GM12872 (cell line): Measurements from ENCODE around the gene PTPRN2.

Experiments
- TF ChIP-seq, protein P1 (sequence below): IDR thresholded peaks from 3 replicates; pipeline ENCODE4 v1.5.1; 2011; ENCODE audit warnings: low read depth, mild to moderate bottlenecking, low read length, moderate library complexity; ENCODE audit not compliant: insufficient read depth

PTPRN2 gene

DNA sequence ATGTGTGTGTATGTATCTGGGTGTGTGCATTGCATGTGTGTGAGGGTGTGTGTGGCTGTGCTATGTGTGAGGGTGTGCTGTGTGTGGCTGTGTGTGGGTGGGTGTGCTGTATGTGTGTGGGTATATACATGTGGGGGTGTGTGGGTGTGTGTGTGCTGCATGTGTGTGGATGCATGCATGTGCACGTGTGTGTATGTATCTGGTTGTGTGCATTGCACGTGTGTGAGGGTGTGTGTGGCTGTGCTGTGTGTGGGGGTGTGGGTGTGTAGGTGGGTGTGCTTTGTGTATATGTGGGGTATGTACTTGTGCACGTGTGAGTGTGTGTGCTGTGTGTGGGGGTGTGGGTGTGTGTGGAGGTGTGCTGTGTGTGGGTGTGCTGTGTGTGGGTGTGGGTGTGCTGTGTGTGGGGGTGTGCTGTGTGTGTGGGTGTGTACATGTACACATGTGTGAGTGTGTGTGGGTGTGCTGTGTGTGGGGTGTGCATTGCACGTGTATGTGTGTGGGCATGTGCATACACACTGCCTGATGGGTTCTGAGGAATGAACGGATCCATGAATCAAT is 579.8 kb downstream of the PTPRN2 start:
- TF ChIP-seq, protein P1, sequence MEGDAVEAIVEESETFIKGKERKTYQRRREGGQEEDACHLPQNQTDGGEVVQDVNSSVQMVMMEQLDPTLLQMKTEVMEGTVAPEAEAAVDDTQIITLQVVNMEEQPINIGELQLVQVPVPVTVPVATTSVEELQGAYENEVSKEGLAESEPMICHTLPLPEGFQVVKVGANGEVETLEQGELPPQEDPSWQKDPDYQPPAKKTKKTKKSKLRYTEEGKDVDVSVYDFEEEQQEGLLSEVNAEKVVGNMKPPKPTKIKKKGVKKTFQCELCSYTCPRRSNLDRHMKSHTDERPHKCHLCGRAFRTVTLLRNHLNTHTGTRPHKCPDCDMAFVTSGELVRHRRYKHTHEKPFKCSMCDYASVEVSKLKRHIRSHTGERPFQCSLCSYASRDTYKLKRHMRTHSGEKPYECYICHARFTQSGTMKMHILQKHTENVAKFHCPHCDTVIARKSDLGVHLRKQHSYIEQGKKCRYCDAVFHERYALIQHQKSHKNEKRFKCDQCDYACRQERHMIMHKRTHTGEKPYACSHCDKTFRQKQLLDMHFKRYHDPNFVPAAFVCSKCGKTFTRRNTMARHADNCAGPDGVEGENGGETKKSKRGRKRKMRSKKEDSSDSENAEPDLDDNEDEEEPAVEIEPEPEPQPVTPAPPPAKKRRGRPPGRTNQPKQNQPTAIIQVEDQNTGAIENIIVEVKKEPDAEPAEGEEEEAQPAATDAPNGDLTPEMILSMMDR = no peak

DNA sequence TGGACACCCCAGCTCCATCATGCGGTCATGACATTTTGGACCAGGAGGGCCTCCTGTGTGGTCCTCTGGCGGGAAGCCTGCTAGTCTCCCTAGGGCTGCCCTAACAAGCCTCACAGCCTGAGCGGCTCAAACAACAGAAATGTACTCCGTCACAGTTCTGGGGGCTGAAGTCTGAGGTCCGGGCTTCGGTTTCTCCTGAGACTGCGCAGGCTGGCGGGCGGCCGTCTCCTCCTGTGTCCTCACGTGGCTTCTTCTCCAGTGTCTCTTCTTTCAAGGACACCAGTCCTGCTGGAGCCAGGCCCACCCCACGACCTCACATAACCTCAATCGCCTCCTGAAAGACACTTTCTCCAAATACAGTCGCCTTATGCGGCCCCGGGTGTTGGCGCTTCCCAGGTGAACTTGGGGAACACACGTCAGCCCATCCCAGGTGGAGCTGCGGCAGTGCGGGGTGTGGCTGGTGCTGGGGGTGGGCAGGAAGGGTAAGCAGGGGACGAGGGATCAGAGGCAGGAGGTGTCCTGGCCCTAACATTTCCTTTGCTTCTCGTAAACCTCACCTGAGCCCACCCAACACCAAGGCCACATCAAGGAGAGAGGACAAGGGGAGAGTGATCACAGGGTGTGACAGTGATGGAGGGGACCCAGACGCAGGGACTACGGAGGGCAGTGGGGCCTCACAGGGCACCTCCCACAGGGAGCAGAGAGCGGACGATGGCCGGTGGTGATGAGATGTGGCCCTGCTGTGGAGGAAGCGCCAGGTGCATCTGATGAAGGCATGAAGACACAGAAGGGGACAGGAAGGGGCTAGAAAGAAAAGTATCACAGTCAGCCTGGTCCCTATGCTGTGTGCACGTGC is 580.6 kb downstream of the PTPRN2 start:
- TF ChIP-seq, protein P1 = no peak

DNA sequence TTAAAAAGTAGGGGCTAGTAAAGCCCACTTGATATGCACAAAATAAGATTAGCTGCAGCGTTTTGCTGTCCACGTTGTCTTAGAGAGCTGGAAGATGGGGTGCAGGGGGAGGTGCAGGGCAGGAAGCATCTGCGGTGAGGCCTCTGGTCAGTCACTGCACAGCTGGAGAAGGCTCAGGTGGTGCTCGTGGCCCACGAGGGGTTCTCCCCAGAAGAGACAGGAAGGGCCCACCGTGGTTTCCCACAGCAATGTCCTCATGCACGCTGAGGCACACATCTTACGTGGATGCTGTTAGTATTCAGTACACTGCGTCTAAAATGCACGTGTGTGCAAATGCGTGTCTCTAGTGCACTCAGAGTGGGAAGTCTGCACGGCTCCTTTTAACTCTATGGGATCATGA is 582.1 kb downstream of the PTPRN2 start:
- TF ChIP-seq, protein P1 = no peak

DNA sequence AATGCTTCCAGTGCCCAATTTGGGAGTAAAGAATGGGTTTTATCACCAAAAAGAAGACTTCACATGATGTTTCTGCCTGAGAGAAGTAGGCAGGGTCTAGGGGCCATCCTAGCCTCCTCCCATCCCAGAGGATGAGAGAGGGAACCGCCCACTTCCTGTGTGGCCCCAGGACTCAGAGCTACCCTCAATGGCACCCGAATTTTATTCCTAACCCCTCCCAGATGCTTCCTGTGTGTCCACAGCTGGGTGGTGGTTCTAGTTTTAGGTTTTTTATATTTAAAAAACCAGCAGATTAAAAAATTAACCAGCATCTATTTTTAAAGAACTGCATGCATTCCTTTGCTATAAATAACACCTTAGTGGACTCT is 583.5 kb downstream of the PTPRN2 start:
- TF ChIP-seq, protein P1 = no peak

DNA sequence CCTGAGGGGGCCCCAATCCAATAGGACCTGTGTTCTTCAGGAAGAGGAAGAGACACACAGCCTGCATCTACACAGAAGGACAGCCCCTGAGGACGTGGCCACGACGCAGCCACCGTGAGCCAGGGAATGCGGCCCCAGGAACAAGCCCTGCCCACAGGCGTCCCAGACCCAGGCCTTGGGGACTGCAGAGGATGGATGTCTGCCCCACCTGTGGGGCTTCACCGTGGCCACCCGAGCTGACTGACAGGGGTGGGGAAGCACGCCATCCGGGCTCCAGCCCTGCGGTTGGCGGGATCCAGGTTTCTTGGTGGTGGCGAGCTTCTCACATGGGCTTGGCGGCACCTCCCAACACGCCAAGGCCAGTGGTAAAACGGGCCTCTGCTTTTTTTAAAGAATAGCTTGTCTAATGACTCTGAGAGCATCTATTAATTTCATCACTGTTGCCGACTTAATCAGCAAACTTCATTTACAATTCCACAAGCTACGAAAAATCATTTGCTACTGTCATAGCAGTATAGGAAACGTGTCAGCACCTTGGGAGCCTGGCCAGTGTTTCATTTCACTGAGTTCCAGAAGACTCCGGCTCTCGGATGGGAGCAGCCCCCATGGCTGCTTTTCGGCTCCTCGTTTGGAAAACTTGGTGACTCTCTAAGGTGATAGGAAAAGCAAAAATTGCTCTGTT is 584.0 kb downstream of the PTPRN2 start:
- TF ChIP-seq, protein P1 = no peak

DNA sequence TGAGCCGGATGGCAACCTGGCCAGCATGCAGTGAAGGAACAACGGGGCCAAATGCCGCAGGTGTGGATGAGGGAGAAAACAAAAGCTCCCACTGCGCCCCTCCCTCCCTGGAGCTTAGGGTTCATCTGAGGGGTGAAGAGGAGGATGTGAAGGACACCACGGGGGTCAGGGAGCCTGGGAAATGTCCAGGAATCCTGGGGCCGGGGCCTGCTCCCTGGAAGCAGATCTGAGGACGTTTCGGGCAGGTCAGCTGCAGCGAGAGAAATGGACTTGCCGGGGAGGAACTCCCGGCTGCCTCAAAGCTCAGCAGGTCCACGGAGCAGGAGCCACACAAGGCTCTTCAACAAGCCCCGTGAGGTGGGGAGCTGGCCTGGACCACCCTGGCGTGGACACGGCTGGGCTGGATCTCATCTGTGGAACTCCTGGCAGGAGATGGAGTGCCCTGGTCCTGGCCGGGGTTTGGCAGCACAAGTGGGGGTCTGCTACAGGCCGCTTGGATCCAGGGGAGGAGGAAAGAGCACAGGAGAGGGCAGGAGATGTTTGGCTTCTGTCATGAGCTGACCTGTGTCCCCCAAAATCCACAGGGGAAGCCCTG is 585.0 kb downstream of the PTPRN2 start:
- TF ChIP-seq, protein P1 = no peak
